ELR (cell line): Measurements from ENCODE around the gene DYNC1LI1.

Experiments
- DNase-seq: peaks from one replicate; pipeline ENCODE4 v3.0.0-alpha.2; 2015; ENCODE audit warnings: low read depth

The DYNC1LI1 gene

GRCh38 chr3:32492684-32493436 lies 77.8 kb downstream of the DYNC1LI1 start:
- DNase-seq = peak; percentile 71

DNA sequence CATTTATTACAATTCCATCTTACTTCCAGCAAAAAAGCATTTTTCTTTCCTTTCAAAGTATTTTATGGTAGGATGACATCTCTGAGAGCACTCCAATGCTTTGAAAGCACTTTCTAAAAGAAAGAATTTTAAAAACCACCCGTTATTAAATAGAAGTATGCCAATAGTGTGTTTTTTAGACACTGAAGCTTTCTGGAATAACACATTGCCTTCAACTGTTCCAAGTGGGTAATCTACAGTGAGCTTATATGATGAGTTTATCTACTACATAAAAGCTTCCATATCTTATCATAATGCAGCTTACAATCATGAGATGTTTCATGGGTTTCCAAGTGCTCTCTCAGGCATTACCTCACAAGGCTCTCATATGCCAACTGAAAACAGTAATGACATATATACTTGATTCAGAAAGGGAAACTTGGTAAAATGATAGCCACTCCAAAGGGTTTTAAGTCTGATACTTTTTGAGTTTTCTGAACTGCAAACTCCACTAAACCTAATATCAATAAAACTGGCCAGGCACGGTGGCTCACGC lies 82.1 kb downstream of the DYNC1LI1 start:
- no peak for DNase-seq

GRCh38 chr3:32487781-32488473 lies 82.7 kb downstream of the DYNC1LI1 start:
- DNase-seq = no peak

GRCh38 chr3:32484436-32484835 lies 86.2 kb downstream of the DYNC1LI1 start:
- no peak for DNase-seq

- DNase-seq = no peak
Observed at GRCh38 chr3:32483772-32484171, 86.9 kb downstream of the DYNC1LI1 start.

DNA sequence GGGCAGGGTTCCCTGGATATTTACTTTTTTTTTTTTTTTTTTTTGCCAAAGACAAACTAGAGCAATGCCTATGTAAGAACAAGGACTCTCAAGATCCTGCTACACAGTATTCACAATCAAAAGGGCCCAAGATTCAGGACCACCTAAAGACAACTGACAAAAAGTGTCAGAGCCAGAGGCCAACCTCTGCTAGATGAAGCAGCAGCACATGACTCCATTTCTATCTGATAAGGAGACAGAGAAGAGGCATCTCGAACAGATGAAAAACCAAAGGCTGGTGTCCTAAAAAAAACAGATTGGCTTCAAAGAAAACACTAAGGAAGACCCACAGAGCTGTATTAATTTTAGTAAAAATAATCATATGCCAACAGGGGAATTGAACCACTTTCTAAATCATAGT lies 88.0 kb downstream of the DYNC1LI1 start:
- no peak for DNase-seq

DNA sequence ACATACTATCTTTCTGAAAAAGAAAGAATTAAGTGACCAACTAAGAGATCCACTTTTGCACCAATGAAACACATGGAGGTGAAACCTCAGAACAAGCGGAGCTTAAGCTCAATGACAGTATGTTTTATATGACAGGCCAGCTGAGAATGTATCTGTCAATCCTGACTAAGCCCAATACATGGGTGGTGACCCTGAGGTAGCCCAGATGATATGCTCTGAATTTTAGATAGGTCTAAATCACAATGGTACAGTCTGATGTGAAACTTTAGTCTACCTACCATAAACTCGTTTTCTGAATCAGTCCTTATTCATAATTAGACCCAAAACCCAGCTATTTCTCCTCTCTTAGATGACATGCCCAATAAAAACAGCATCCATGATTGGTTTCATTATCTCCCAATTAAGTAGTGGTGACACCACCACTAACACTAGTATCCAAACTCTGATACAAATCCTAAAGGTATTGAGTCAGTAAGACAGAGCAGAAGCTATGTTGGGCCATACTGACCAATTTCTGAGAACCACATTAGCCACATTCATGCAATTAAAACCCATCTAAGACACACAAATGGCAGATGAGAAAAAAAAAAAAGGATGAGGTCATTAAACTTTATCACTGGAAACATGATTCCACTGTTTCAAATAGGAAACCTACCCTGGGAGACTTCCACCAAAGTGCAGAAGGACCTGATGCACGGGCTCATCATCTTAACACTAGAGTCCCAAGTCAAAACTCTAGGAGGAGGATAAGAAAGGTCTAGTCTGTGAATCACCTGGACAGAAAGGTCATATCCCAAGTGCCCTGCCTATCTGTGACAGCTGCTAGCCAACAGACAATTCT lies 88.6 kb downstream of the DYNC1LI1 start:
- no peak for DNase-seq

DNA sequence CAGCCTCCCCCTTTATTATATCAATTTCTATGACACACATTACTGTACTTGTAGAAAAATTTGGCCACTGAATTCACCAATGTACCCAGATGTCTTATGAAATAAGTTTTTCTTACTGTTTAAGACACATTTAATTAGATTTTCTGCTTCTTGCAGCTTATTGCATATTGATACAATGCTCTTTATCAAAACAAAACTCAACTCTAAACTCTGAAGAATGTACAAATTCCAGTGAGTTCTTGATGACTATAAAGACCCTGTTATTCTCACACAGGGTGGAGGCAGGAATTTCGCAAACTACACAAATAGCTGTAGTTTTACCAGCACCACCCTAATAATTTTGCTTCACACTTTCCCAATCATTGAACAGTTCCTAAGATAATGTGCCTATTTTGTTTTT lies 90.1 kb downstream of the DYNC1LI1 start:
- no peak for DNase-seq
